Pons (tissue), 1 donor: ENCODE results near the gene TYW1B.
"Not testable (repeated sequence)": the region's sequence is repeated elsewhere in the genome, so short reads cannot be mapped to it uniquely, and the experiment has no call there.

Experiments used
- DNase-seq: peaks from one replicate; pipeline ENCODE4 v3.0.0-alpha.2; 2016; ENCODE audit warnings: low spot score

TYW1B gene

DNA sequence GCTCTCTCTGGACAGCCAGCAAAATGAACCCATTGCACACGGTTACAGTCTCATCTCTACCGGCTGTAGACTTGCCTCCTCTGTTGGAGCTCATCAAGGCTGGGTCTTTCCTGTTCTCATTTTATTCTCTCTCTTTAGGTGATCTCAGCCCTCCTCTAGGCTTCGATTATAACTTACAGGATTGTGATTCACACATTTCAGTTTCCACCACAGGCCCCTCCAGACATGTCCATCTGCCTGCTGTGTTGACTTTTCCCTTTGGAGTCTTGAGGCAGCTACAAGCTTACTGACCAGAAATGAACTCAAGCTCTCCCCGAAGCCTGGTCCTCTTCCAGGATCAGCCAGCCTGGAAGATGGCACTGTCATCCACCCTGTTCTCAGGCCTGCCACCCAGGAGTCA, 268.5 kb downstream of the TYW1B start:
- not testable (repeated sequence) for DNase-seq

- DNase-seq: not testable (repeated sequence)
These were observed 271.3 kb downstream of the TYW1B start for GRCh38 chr7:72556733-72557132.

GRCh38 chr7:72555238-72555637, 272.8 kb downstream of the TYW1B start:
- DNase-seq: not testable (repeated sequence)

GRCh38 chr7:72554401-72554800, 273.6 kb downstream of the TYW1B start:
- DNase-seq: not testable (repeated sequence)

DNA sequence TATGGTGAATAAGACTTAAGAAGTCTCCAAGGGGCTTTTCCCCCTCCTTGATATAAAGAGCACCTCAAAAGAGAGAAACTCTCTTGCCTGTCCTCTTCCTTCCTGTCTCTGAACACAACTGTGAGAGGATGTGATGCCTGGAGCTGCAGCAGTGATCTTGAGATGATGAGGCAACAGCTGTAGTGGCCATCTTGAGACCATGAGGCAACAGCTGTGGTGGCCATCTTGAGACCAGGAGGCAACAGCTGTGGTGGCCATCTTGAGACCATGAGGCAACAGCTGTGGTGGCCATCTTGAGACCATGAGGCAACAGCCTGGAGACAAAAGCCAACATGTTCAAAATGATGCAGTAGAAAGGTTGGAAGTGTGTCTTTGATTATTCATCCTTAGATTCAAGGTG, 277.5 kb downstream of the TYW1B start:
- not testable (repeated sequence) for DNase-seq

DNA sequence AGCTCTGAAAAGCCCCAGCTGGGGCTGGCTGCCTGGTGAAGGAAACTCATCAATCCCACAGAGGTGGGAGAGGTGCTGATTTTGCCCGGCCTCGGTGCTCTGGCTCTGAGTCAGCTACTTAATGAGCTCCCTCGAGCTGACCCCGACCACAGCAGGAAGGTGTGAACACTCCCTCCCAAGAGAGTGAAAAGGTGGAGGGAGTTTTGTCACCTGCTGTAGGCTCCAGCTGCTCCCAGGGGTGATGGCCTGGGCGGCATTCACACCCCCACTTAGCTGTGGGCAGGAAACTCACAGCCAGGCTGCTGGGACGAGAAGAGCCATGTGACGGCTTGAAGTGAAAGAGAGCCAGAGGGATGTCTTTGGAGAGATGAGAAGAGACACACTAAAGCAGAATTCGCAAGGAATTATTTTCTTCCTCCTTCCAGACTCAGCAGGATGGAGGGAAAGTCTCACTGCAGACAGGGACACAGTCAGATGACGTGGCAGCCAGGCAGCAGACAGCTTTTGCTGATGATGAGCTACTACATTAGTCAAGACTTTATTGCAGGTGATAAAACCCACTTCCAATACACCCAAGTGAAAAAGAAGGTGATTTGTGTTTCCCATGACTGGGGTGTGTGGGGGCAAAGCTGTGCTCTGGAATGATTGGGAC, 281.3 kb downstream of the TYW1B start:
- not testable (repeated sequence) for DNase-seq

DNA sequence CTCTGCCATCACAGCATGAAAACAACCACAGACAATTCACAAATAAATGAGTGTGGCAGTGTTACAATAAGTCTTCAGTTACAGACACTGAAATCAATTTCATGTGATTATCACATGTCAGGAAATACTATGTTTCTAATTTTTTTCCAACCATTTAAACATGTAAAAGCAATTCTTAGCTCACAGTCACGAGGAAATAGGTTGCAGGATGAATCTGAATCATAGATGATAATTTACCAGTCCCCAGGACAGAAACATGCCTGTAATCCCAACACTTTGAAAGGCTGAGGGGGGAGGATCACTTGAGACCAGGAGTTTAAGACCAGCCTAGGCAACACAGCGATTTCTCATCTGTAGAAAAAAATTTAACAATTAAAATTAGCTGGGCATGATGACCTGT, 283.5 kb downstream of the TYW1B start:
- DNase-seq: not testable (repeated sequence)

DNA sequence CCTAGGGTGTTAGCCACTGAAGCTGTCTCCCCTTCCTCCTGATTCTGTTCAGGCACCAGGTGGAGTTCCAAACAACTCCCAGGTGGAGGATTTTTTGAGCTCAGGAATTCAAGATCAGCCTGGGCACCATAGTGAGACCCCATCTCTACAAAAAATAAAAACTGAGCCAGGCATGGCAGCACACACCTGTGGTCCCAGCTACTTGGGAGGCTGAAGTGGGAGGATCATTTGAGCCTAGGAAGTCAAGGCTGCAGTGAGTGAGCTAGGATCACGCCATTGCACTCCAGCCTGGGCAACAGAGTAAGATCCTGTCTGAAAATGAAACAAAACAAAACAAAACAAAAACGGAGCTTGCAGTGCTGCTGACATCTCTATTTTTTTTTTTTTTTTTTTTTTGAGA, 287.1 kb downstream of the TYW1B start:
- DNase-seq: no peak

- DNase-seq: no peak
These were observed 287.8 kb downstream of the TYW1B start for GRCh38 chr7:72540106-72540611.

GRCh38 chr7:72539702-72540101, 288.3 kb downstream of the TYW1B start:
- no peak for DNase-seq

GRCh38 chr7:72538856-72539255, 289.1 kb downstream of the TYW1B start:
- peak; percentile 15 for DNase-seq

GRCh38 chr7:72538147-72538546, 289.9 kb downstream of the TYW1B start:
- no peak for DNase-seq

GRCh38 chr7:72536038-72536437, 292.0 kb downstream of the TYW1B start:
- not testable (repeated sequence) for DNase-seq

- DNase-seq: not testable (repeated sequence)
These were observed 297.0 kb downstream of the TYW1B start for GRCh38 chr7:72531048-72531447.
